Activated CD8-positive, alpha-beta T cell treated with anti-CD3 and anti-CD28 coated beads for 36 hours (primary cell): ENCODE results near the gene TSC22D3. TPM values are rescaled to one million over a fixed set of nuclear protein-coding genes. Genes with fewer than 3 reads are reported as not detected.

Source experiments
- ATAC-seq: fragments of 200-7000 bp; cut with Tn5 transposase; one replicate; pipeline ENCODE4 v1.10.0; 2021; ENCODE audit warnings: mild to moderate bottlenecking, moderate library complexity
- CTCF ChIA-PET: fragments of 350-600 bp; sonication (Branson Sonifier 250); formaldehyde crosslinking; loops from one replicate; lab custom pipeline; 2021; ENCODE audit warnings: antibody characterized with exemption; lab: Charles Lee
- POLR2A ChIA-PET: fragments of 350-600 bp; sonication (Branson Sonifier 250); formaldehyde crosslinking; loops from one replicate; lab custom pipeline; 2021; ENCODE audit warnings: antibody characterized with exemption; lab: Charles Lee
- DNase-seq: peaks from one replicate; pipeline ENCODE4 v3.0.0-alpha.2; 2020
- H3K27ac Mint-ChIP-seq: one replicate; pipeline ENCODE4 v1.8.0; 2021; ENCODE audit warnings: mild to moderate bottlenecking, mixed read lengths
- H3K27me3 Mint-ChIP-seq: one replicate; pipeline ENCODE4 v1.8.0; 2021; ENCODE audit warnings: mixed read lengths
- H3K36me3 Mint-ChIP-seq: one replicate; pipeline ENCODE4 v1.8.0; 2021; ENCODE audit warnings: low read depth, mixed read lengths
- H3K4me1 Mint-ChIP-seq: one replicate; pipeline ENCODE4 v1.8.0; 2021; ENCODE audit warnings: low read depth, mixed read lengths
- H3K4me3 Mint-ChIP-seq: one replicate; pipeline ENCODE4 v1.8.0; 2021; ENCODE audit warnings: mild to moderate bottlenecking, moderate library complexity, mixed read lengths
- H3K9me3 Mint-ChIP-seq: one replicate; pipeline ENCODE4 v1.8.0; 2021; ENCODE audit warnings: mixed read lengths
- intact Hi-C: fragments of 100-400 bp; cut with micrococcal nuclease; formaldehyde crosslinking; loops from one replicate; pipeline ENCODE4 v1.10.0; 2022
- total RNA-seq, 2 experiments: library from RNA; stranded (reverse); gene quantifications; one replicate each; pipeline ENCODE4 v1.2.3, GENCODE V29; 2021
- TF ChIP-seq, protein P1 (sequence below): fragments of 200-600 bp; IDR thresholded peaks from one replicate; pipeline ENCODE4 v1.8.0; 2022; ENCODE audit warnings: antibody characterized with exemption, mild to moderate bottlenecking

TSC22D3 gene
- total RNA-seq, 2 experiments from 2014 or later: 47.2 to 50.5 TPM

- Mint-ChIP-seq H3K27ac (no peak overlapping the region), H3K4me1 (peaks cover 19% of the 10 kb centered on the region), H3K9me3 (no peaks in the 10 kb centered on the region), H3K27me3 (no peaks in the 10 kb centered on the region), H3K4me3 (no peak overlapping the region), H3K36me3 (no peaks in the 10 kb centered on the region)
- peak; percentile 34 for DNase-seq
- ChIA-PET CTCF (interaction anchor here (1.6 to 2.3 kb wide), 4 partner anchors 10 to 70 kb away, joined by 5 to 9 read pairs (median 6); no protein-coding TSS in a partner anchor), POLR2A (interaction anchor here (0.7 to 1.4 kb wide), 4 partner anchors 9 to 101 kb away, joined by 3 to 4 read pairs (median 4); partner anchors contain the start of gene PRPS1)
- intact Hi-C loops: no loop called here
- peak; percentile 55 for ATAC-seq
- TF ChIP-seq, protein P1, sequence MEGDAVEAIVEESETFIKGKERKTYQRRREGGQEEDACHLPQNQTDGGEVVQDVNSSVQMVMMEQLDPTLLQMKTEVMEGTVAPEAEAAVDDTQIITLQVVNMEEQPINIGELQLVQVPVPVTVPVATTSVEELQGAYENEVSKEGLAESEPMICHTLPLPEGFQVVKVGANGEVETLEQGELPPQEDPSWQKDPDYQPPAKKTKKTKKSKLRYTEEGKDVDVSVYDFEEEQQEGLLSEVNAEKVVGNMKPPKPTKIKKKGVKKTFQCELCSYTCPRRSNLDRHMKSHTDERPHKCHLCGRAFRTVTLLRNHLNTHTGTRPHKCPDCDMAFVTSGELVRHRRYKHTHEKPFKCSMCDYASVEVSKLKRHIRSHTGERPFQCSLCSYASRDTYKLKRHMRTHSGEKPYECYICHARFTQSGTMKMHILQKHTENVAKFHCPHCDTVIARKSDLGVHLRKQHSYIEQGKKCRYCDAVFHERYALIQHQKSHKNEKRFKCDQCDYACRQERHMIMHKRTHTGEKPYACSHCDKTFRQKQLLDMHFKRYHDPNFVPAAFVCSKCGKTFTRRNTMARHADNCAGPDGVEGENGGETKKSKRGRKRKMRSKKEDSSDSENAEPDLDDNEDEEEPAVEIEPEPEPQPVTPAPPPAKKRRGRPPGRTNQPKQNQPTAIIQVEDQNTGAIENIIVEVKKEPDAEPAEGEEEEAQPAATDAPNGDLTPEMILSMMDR: no peak
Measured at GRCh38 chrX:107729558-107730297, 45.9 kb downstream of the TSC22D3 start.

GRCh38 chrX:107728371-107729099, 47.1 kb downstream of the TSC22D3 start:
- CTCF ChIA-PET: interaction anchor here (1.6 to 2.3 kb wide), 3 partner anchors 9 to 69 kb away, joined by 5 to 9 read pairs (median 6); no protein-coding TSS in a partner anchor
- Mint-ChIP-seq H3K9me3 (no peaks in the 10 kb centered on the region), H3K4me3 (no peak overlapping the region), H3K27me3 (no peaks in the 10 kb centered on the region), H3K36me3 (no peaks in the 10 kb centered on the region), H3K4me1 (peaks cover 19% of the 10 kb centered on the region), H3K27ac (no peak overlapping the region)
- TF ChIP-seq, protein P1: no peak
- intact Hi-C loops: no loop called here
- POLR2A ChIA-PET: interaction anchor here (0.6 to 1.4 kb wide), 3 partner anchors 11 to 441 kb away, joined by 3 to 4 read pairs (median 3); partner anchors contain the start of gene PRPS1
- no peak for DNase-seq
- ATAC-seq: no peak

DNA sequence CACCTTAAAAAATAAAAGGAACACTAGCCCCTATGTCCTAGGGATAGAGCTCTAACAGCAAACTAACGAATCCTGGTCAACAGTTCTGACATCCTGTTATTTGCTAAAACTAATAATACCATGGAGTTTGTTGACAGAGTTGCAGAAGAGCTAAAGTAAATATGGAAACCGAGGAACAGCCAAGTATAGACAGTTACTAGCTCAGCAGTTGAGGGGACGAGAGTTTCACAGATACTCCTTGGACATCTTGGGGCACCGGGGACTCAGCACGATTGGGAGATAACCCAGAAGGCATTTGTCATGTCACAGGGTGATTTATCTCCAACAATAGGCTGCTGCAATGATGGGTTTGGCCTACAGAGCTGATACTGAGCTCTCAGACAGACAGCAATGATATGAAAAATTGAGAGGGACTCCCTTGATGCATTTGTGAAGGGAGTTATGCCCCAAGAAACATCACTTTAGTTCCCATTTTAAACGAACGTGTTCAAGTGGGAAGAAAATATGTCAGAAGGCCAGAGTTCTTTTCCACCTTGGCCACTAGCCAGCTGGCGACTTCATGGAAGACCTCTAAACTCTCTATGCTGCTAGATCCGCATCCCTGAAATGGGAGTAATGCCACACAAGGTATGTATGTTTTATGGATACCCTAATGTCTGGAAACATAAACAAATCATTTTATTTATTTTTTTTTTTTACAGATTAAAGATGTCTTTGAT, 48.6 kb downstream of the TSC22D3 start:
- Mint-ChIP-seq H3K27me3 (no peaks in the 10 kb centered on the region), H3K36me3 (no peaks in the 10 kb centered on the region), H3K9me3 (no peaks in the 10 kb centered on the region), H3K4me1 (peaks cover 16% of the 10 kb centered on the region), H3K27ac (no peak overlapping the region), H3K4me3 (no peak overlapping the region)
- ATAC-seq (no peak), DNase-seq (no peak)
- POLR2A ChIA-PET: interaction anchor here (0.9 kb wide), 1 partner anchor 54 kb away, joined by 3 read pairs; no protein-coding TSS in a partner anchor
- CTCF ChIA-PET: interaction anchor here (1.1 kb wide), 1 partner anchor 9 kb away, joined by 4 read pairs; no protein-coding TSS in a partner anchor
- TF ChIP-seq, protein P1: no peak
- intact Hi-C loops: no loop called here

DNA sequence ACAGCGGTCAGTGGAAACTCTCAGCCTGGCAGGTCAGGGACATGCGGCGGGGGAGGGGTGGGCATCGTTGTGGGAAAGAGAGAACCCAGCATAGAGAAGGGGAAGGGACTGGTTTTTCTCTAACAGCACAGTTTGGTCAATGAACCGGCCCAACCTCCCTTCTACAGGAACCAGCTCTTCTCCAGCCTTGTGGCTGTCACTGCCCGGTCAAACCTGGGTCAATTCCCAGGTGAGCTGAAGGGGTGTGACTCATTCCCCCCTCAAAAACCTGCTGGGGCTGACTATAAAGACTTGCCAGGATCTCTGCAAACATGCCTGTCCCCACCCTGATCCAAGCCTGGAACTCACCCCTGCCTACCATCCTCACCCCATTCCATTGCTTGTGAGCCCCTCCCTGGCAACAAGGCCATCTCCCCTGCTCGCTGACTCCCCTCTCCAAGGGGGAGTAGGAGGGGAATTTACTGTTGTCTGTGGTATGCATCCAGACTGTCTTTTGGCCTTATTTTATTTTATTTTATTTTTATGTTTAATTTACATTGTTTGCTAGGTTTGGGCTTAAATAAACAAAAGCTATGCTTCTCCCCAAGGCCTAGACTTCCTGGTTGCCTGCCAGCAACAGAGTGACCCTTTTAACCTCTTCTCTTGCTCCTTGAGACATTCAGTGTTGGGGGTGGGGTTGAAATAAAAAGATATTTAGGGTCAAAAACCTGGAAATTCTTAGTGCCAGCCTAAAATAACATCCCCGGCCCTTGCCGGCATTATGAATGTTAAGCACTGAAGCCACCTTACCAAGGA, 49.6 kb downstream of the TSC22D3 start:
- no peak overlapping the region for H3K4me3 Mint-ChIP-seq
- H3K4me1 Mint-ChIP-seq: peaks cover 15% of the 10 kb centered on the region
- ChIA-PET CTCF (interaction anchor here (1.1 kb wide), 1 partner anchor 8 kb away, joined by 4 read pairs; no protein-coding TSS in a partner anchor), POLR2A (no interaction called here)
- ATAC-seq (no peak), DNase-seq (no peak)
- H3K9me3 Mint-ChIP-seq: no peaks in the 10 kb centered on the region
- H3K36me3 Mint-ChIP-seq: no peaks in the 10 kb centered on the region
- intact Hi-C loops: no loop called here
- no peak overlapping the region for H3K27ac Mint-ChIP-seq
- no peaks in the 10 kb centered on the region for H3K27me3 Mint-ChIP-seq
- TF ChIP-seq, protein P1: no peak
